Kidney (tissue), 14 donors: ENCODE data around the gene ADCK2. TPM values are rescaled to one million over a fixed set of nuclear protein-coding genes. Genes with fewer than 3 reads are reported as not detected.

Experiments
- DNase-seq, 5 donors: peaks; one replicate each; pipeline ENCODE4 v3.0.0-alpha.2; 2013 to 2020
- FAIRE-seq: peaks from 2 replicates; lab custom pipeline; 2012; peaks lifted over from hg19 to GRCh38; lab: Jason Lieb, UNC
- H3K27ac ChIP-seq, 2 donors: one replicate each; pipeline ENCODE4 v1.7.0; 2013; ENCODE audit warnings: low read depth in 2 of 2, low read length in 2 of 2, inconsistent platforms in 1 of 2
- H3K27me3 ChIP-seq: one replicate; pipeline ENCODE4 v1.7.1; 2013; ENCODE audit warnings: low read length, inconsistent platforms; ENCODE audit not compliant: control insufficient read depth, insufficient read depth
- H3K36me3 ChIP-seq, 3 donors: one replicate each; pipeline versions ENCODE4 v1.7.0 to v1.7.1; 2013; ENCODE audit warnings: low read length in 3 of 3, control low read depth in 1 of 3, inconsistent platforms in 1 of 3; ENCODE audit not compliant: insufficient read depth in 3 of 3, control insufficient read depth in 2 of 3
- H3K4me1 ChIP-seq, 3 donors: one replicate each; pipeline versions ENCODE4 v1.7.0 to v1.7.1; 2013; ENCODE audit warnings: low read length in 3 of 3, inconsistent platforms in 1 of 3, low read depth in 1 of 3; ENCODE audit not compliant: control insufficient read depth in 2 of 3, insufficient read depth in 2 of 3
- H3K4me3 ChIP-seq, 3 donors: one replicate each; pipeline versions ENCODE4 v1.7.0 to v1.8.1; 2013; ENCODE audit warnings: low read length in 3 of 3, control low read depth in 1 of 3, inconsistent platforms in 1 of 3
- H3K9ac ChIP-seq, 3 donors: one replicate each; pipeline versions ENCODE4 v1.7.0 to v1.7.1; 2013; ENCODE audit warnings: low read length in 3 of 3, control low read depth in 1 of 3, inconsistent platforms in 1 of 3
- H3K9me3 ChIP-seq, 3 donors: one replicate each; pipeline versions ENCODE4 v1.7.0 to v1.7.1; 2013; ENCODE audit warnings: low read length in 3 of 3, control low read depth in 1 of 3, inconsistent platforms in 1 of 3; ENCODE audit not compliant: control insufficient read depth in 2 of 3, insufficient read depth in 1 of 3
- intact Hi-C: fragments of 100-400 bp; cut with DNase I; formaldehyde crosslinking; loops from one replicate; pipeline ENCODE4 v1.11.1; 2022
- polyA plus RNA-seq: library from polyadenylated mRNA; stranded (reverse); fragments of 350-450 nt; fragmentation: Illumina TruSeq; extraction: RNeasy Lipid Tissue Mini Kit (QIAGEN cat#74804); gene quantifications from one replicate; pipeline ENCODE4 v1.2.3, GENCODE V29; 2014; ENCODE audit warnings: low read depth, low replicate concordance; ENCODE audit not compliant: insufficient read depth
- total RNA-seq: library from RNA; stranded (reverse); fragmentation: NEBNext Ultra II Directional; extraction: Animal tissue kit (Norgen Biotek cat#: 25700); gene quantifications from one replicate; pipeline ENCODE4 v1.2.1, GENCODE V29; 2021
- TF ChIP-seq, protein P1 (sequence below): IDR thresholded peaks from 3 replicates; pipeline ENCODE4 v1.5.1; 2012; ENCODE audit warnings: mild to moderate bottlenecking, moderate library complexity, borderline replicate concordance; ENCODE audit not compliant: insufficient read depth; ENCODE audit errors: extremely low read depth
- donor health status: control.
- donor health status: control.
- donor health status: control.
- donor health status: control.
- donor health status: control.
- donor health status: DM: yes; HTN: yes; CAD: no.
- donor health status: Normal renal cell carcinoma (clear cell type).

Gene ADCK2
- total and polyA plus RNA-seq, 2 donors from 2014 or later: 18.7 to 18.8 TPM

- no peaks in the 10 kb centered on the region for H3K27me3 ChIP-seq
- H3K9ac ChIP-seq: no peak overlapping the region
- no peak overlapping the region for H3K4me3 ChIP-seq
- DNase-seq (no peak), FAIRE-seq (no peak)
- no peaks in the 10 kb centered on the region for H3K4me1 ChIP-seq
- intact Hi-C loops: no loop called here
- H3K9me3 ChIP-seq: no peaks in the 10 kb centered on the region
- no peaks in the 10 kb centered on the region for H3K36me3 ChIP-seq
- TF ChIP-seq, protein P1, sequence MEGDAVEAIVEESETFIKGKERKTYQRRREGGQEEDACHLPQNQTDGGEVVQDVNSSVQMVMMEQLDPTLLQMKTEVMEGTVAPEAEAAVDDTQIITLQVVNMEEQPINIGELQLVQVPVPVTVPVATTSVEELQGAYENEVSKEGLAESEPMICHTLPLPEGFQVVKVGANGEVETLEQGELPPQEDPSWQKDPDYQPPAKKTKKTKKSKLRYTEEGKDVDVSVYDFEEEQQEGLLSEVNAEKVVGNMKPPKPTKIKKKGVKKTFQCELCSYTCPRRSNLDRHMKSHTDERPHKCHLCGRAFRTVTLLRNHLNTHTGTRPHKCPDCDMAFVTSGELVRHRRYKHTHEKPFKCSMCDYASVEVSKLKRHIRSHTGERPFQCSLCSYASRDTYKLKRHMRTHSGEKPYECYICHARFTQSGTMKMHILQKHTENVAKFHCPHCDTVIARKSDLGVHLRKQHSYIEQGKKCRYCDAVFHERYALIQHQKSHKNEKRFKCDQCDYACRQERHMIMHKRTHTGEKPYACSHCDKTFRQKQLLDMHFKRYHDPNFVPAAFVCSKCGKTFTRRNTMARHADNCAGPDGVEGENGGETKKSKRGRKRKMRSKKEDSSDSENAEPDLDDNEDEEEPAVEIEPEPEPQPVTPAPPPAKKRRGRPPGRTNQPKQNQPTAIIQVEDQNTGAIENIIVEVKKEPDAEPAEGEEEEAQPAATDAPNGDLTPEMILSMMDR: no peak
- H3K27ac ChIP-seq: no peak overlapping the region
Measured at GRCh38 chr7:140645166-140645900, 27.4 kb upstream of the ADCK2 start.

- intact Hi-C loops: no loop called here
- H3K4me1 ChIP-seq: no peaks in the 10 kb centered on the region
- DNase-seq: peak in 4 of 5 donors; percentile 71 to 84 (median 74)
- H3K4me3 ChIP-seq: no peak overlapping the region
- H3K27ac ChIP-seq: no peak overlapping the region
- no peak overlapping the region for H3K9ac ChIP-seq
- TF ChIP-seq, protein P1: peak; percentile 39
- no peaks in the 10 kb centered on the region for H3K27me3 ChIP-seq
- no peak for FAIRE-seq
- H3K36me3 ChIP-seq: no peaks in the 10 kb centered on the region
- H3K9me3 ChIP-seq: no peaks in the 10 kb centered on the region
Measured at GRCh38 chr7:140646931-140647647, 25.7 kb upstream of the ADCK2 start.

GRCh38 chr7:140649556-140650205 lies 23.1 kb upstream of the ADCK2 start:
- no peak overlapping the region for H3K4me3 ChIP-seq
- intact Hi-C loops: loop anchor here (5.0 kb wide), 1 partner anchor 132 kb away; no protein-coding TSS in a partner anchor
- DNase-seq (no peak), FAIRE-seq (no peak)
- H3K36me3 ChIP-seq: no peaks in the 10 kb centered on the region
- no peaks in the 10 kb centered on the region for H3K27me3 ChIP-seq
- H3K27ac ChIP-seq: no peak overlapping the region
- no peak overlapping the region for H3K9ac ChIP-seq
- TF ChIP-seq, protein P1: no peak
- no peaks in the 10 kb centered on the region for H3K9me3 ChIP-seq
- peaks cover 0 to 3% (median 2%) of the 10 kb centered on the region in 3 donors for H3K4me1 ChIP-seq
